Mesendoderm (in vitro differentiated cells): ENCODE measurements around the gene S100Z.

Experiments
- DNase-seq: peaks from one replicate; pipeline ENCODE4 v3.0.0; 2013
- H2AK5ac ChIP-seq: 2 replicates; pipeline ENCODE4 v1.6.1; 2013; ENCODE audit warnings: low read length, inconsistent platforms
- H2BK120ac ChIP-seq: 2 replicates; pipeline ENCODE4 v1.6.1; 2013; ENCODE audit warnings: low read depth, mild to moderate bottlenecking, low read length, moderate library complexity, mixed read lengths
- H2BK15ac ChIP-seq: replicated peaks from 2 replicates; pipeline ENCODE4 v1.6.1; 2013; ENCODE audit warnings: low read depth, mild to moderate bottlenecking, moderate library complexity
- H2BK5ac ChIP-seq: 2 replicates; pipeline ENCODE4 v1.6.1; 2013; ENCODE audit warnings: low read length, inconsistent platforms
- H3K18ac ChIP-seq: 2 replicates; pipeline ENCODE4 v1.6.1; 2013; ENCODE audit warnings: mild to moderate bottlenecking, low read length, mixed read lengths
- H3K23ac ChIP-seq: one replicate; pipeline ENCODE4 v1.6.1; 2013; ENCODE audit warnings: low read length
- H3K27ac ChIP-seq: 2 replicates; pipeline ENCODE4 v1.5.1; 2013; ENCODE audit warnings: low read depth, mild to moderate bottlenecking, inconsistent platforms, low read length, moderate library complexity
- H3K27me3 ChIP-seq: 2 replicates; pipeline ENCODE4 v1.6.1; 2013; ENCODE audit warnings: low read length, control low read depth, mild to moderate bottlenecking, inconsistent platforms; ENCODE audit not compliant: insufficient read depth, poor library complexity
- H3K36me3 ChIP-seq: 2 replicates; pipeline ENCODE4 v1.6.1; 2013; ENCODE audit warnings: low read length, inconsistent platforms; ENCODE audit not compliant: control insufficient read depth, insufficient read depth
- H3K4ac ChIP-seq: one replicate; pipeline ENCODE4 v1.6.1; 2013; ENCODE audit warnings: low read depth, mild to moderate bottlenecking, low read length, moderate library complexity
- H3K4me1 ChIP-seq: 2 replicates; pipeline ENCODE4 v1.6.1; 2013; ENCODE audit warnings: low read depth, low read length, inconsistent platforms; ENCODE audit not compliant: control insufficient read depth
- H3K4me2 ChIP-seq: 2 replicates; pipeline ENCODE4 v1.6.1; 2013; ENCODE audit warnings: low read length
- H3K4me3 ChIP-seq: 2 replicates; pipeline ENCODE4 v1.5.1; 2013; ENCODE audit warnings: mild to moderate bottlenecking, low read length
- H3K56ac ChIP-seq: one replicate; pipeline ENCODE4 v1.6.1; 2013; ENCODE audit warnings: low read length
- H3K79me1 ChIP-seq: 2 replicates; pipeline ENCODE4 v1.6.1; 2013; ENCODE audit warnings: low read length, inconsistent platforms
- H3K79me2 ChIP-seq: 2 replicates; pipeline ENCODE4 v1.6.1; 2013; ENCODE audit warnings: mild to moderate bottlenecking, low read length; ENCODE audit not compliant: control insufficient read depth, insufficient read depth
- H3K9ac ChIP-seq: 2 replicates; pipeline ENCODE4 v1.6.1; 2013; ENCODE audit warnings: low read length, inconsistent platforms
- H4K5ac ChIP-seq: one replicate; pipeline ENCODE4 v1.6.1; 2013; ENCODE audit warnings: low read length
- H4K8ac ChIP-seq: one replicate; pipeline ENCODE4 v1.6.1; 2013; ENCODE audit warnings: low read depth, mild to moderate bottlenecking, control low read depth, low read length, moderate library complexity
- WGBS: extraction: QIAGEN DNeasy Blood & Tissue Kit; methylation state at CpG from one replicate; pipeline ENCODE4 v1.1.7; 2013; ENCODE audit warnings: low lambda C conversion rate, missing lambda C conversion rate; ENCODE audit not compliant: insufficient coverage; ENCODE audit errors: extremely low coverage; 5-methylcytosine and 5-hydroxymethylcytosine counted together

S100Z gene

GRCh38 chr5:76920491-76920890 is 70.7 kb downstream of the S100Z start:
- Histone ChIP-seq H4K5ac (no peak overlapping the region), H4K8ac (no peak overlapping the region), H2BK5ac (no peak overlapping the region), H2BK120ac (no peak overlapping the region), H3K27me3 (no peaks in the 10 kb centered on the region), H3K9ac (no peak overlapping the region), H2AK5ac (no peak overlapping the region), H3K79me2 (no peaks in the 10 kb centered on the region), H3K23ac (no peak overlapping the region), H3K4me2 (no peak overlapping the region), H3K27ac (no peak overlapping the region), H3K18ac (no peak overlapping the region), H3K79me1 (no peaks in the 10 kb centered on the region), H3K4ac (no peak overlapping the region), H3K4me3 (no peak overlapping the region), H3K56ac (peak overlapping the region; percentile 25), H3K36me3 (no peaks in the 10 kb centered on the region), H3K4me1 (no peaks in the 10 kb centered on the region), H2BK15ac (no peak overlapping the region)
- no peak for DNase-seq
- no CpG with 5 or more reads among the region's 4 CpGs for WGBS

GRCh38 chr5:76926329-76927105 is 76.7 kb downstream of the S100Z start:
- Histone ChIP-seq H3K4me1 (peaks cover 6% of the 10 kb centered on the region), H2BK15ac (no peak overlapping the region), H3K4me3 (no peak overlapping the region), H2BK120ac (no peak overlapping the region), H3K36me3 (no peaks in the 10 kb centered on the region), H4K5ac (no peak overlapping the region), H3K79me1 (no peaks in the 10 kb centered on the region), H3K27ac (peak overlapping the region; percentile 43), H3K4ac (no peak overlapping the region), H4K8ac (no peak overlapping the region), H3K56ac (peak overlapping the region; percentile 67), H3K27me3 (no peaks in the 10 kb centered on the region), H2AK5ac (no peak overlapping the region), H3K9ac (peak overlapping the region; percentile 20), H3K18ac (no peak overlapping the region), H3K79me2 (no peaks in the 10 kb centered on the region), H2BK5ac (peak overlapping the region; percentile 54), H3K4me2 (no peak overlapping the region), H3K23ac (no peak overlapping the region)
- peak; percentile 38 for DNase-seq
- no CpG with 5 or more reads among the region's 6 CpGs for WGBS

- Histone ChIP-seq H2BK120ac (no peak overlapping the region), H3K4ac (peak overlapping the region; percentile 85), H3K79me1 (no peaks in the 10 kb centered on the region), H3K27me3 (no peaks in the 10 kb centered on the region), H3K23ac (peak overlapping the region; percentile 36), H3K4me2 (no peak overlapping the region), H3K27ac (no peak overlapping the region), H4K5ac (no peak overlapping the region), H2BK5ac (no peak overlapping the region), H2AK5ac (no peak overlapping the region), H4K8ac (no peak overlapping the region), H3K18ac (no peak overlapping the region), H3K56ac (peak overlapping the region; percentile 2), H3K9ac (no peak overlapping the region), H3K36me3 (no peaks in the 10 kb centered on the region), H3K4me3 (no peak overlapping the region), H3K4me1 (peaks cover 6% of the 10 kb centered on the region), H2BK15ac (no peak overlapping the region), H3K79me2 (no peaks in the 10 kb centered on the region)
- no CpG with 5 or more reads among the region's 4 CpGs for WGBS
- DNase-seq: no peak
These were observed 78.1 kb downstream of the S100Z start for GRCh38 chr5:76927961-76928360.

- H2BK5ac ChIP-seq: no peak overlapping the region
- no peak overlapping the region for H4K8ac ChIP-seq
- no peaks in the 10 kb centered on the region for H3K27me3 ChIP-seq
- H3K79me1 ChIP-seq: no peaks in the 10 kb centered on the region
- H2AK5ac ChIP-seq: no peak overlapping the region
- H3K23ac ChIP-seq: no peak overlapping the region
- no CpG with 5 or more reads among the region's 4 CpGs for WGBS
- H2BK120ac ChIP-seq: no peak overlapping the region
- no peak overlapping the region for H3K18ac ChIP-seq
- H3K4me2 ChIP-seq: no peak overlapping the region
- no peak overlapping the region for H3K9ac ChIP-seq
- peaks cover 6% of the 10 kb centered on the region for H3K4me1 ChIP-seq
- H3K4me3 ChIP-seq: no peak overlapping the region
- H3K56ac ChIP-seq: no peak overlapping the region
- no peak overlapping the region for H4K5ac ChIP-seq
- H3K36me3 ChIP-seq: no peaks in the 10 kb centered on the region
- no peaks in the 10 kb centered on the region for H3K79me2 ChIP-seq
- no peak for DNase-seq
- no peak overlapping the region for H3K27ac ChIP-seq
- no peak overlapping the region for H2BK15ac ChIP-seq
- H3K4ac ChIP-seq: no peak overlapping the region
These were observed 80.3 kb downstream of the S100Z start for GRCh38 chr5:76930083-76930482.

- Histone ChIP-seq H2BK120ac (no peak overlapping the region), H3K4me2 (no peak overlapping the region), H2AK5ac (no peak overlapping the region), H3K36me3 (no peaks in the 10 kb centered on the region), H3K18ac (no peak overlapping the region), H4K8ac (no peak overlapping the region), H3K23ac (no peak overlapping the region), H3K56ac (no peak overlapping the region), H3K4ac (no peak overlapping the region), H3K4me1 (no peaks in the 10 kb centered on the region), H3K9ac (no peak overlapping the region), H3K27ac (no peak overlapping the region), H3K79me2 (no peaks in the 10 kb centered on the region), H4K5ac (no peak overlapping the region), H2BK5ac (no peak overlapping the region), H3K27me3 (no peaks in the 10 kb centered on the region), H2BK15ac (no peak overlapping the region), H3K79me1 (no peaks in the 10 kb centered on the region), H3K4me3 (no peak overlapping the region)
- no peak for DNase-seq
These were observed 88.4 kb downstream of the S100Z start for GRCh38 chr5:76938177-76938576.

- WGBS: no CpG with 5 or more reads among the region's 4 CpGs
These were observed 91.2 kb downstream of the S100Z start for GRCh38 chr5:76941000-76941399.

More at GRCh38 chr5:76941000-76941399, 91.2 kb downstream of the S100Z start:
- no peak for DNase-seq
- Histone ChIP-seq H3K27me3 (no peaks in the 10 kb centered on the region), H3K56ac (no peak overlapping the region), H3K23ac (no peak overlapping the region), H2BK15ac (no peak overlapping the region), H2AK5ac (no peak overlapping the region), H3K4me2 (no peak overlapping the region), H4K8ac (no peak overlapping the region), H3K9ac (no peak overlapping the region), H2BK5ac (no peak overlapping the region), H3K79me2 (no peaks in the 10 kb centered on the region), H2BK120ac (no peak overlapping the region), H4K5ac (no peak overlapping the region), H3K18ac (no peak overlapping the region), H3K79me1 (no peaks in the 10 kb centered on the region), H3K4ac (no peak overlapping the region), H3K27ac (no peak overlapping the region), H3K36me3 (no peaks in the 10 kb centered on the region), H3K4me3 (no peak overlapping the region), H3K4me1 (no peaks in the 10 kb centered on the region)
